Measurements from ENCODE around the gene PRR11. TPM values are rescaled to one million over a fixed set of nuclear protein-coding genes. Genes with fewer than 3 reads are reported as not detected.

Gene PRR11
- total RNA-seq, 2 donors from 2014 or later: 0.33 TPM; not detected in 1

GRCh38 chr17:59108400-59109102 is 47.0 kb upstream of the PRR11 start:
- intact Hi-C loops (cut with DNase I): no loop called here
- ATAC-seq (no peak), DNase-seq (no peak)
- TF ChIP-seq POLR2A (IDR thresholded peaks at IDR 0.05): no peak
- TF ChIP-seq CTCF (IDR thresholded peaks at IDR 0.05): no peak
- Histone ChIP-seq H3K36me3 (replicated peaks in 1 of 2; ENCODE audit: insufficient read depth in 1 of 2, low read depth in 2 of 2) (no peaks in the 10 kb centered on the region), H3K4me3 (no peak overlapping the region), H3K4me1 (peaks cover 25% of the 10 kb centered on the region), H3K9me3 (no peaks in the 10 kb centered on the region), H3K27ac (no peak overlapping the region), H3K27me3 (no peaks in the 10 kb centered on the region)
- 73 to 78% methylated on average over 7 of the region's 7 CpGs for WGBS, 2 donors

GRCh38 chr17:59110973-59111372 is 44.6 kb upstream of the PRR11 start:
- no peaks in the 10 kb centered on the region for H3K9me3 ChIP-seq
- no peak overlapping the region for H3K4me3 ChIP-seq
- ATAC-seq (no peak), DNase-seq (no peak)
- H3K36me3 ChIP-seq (replicated peaks in 1 of 2; ENCODE audit: insufficient read depth in 1 of 2, low read depth in 2 of 2): no peaks in the 10 kb centered on the region
- H3K27ac ChIP-seq: no peak overlapping the region
- H3K27me3 ChIP-seq: no peaks in the 10 kb centered on the region
- TF ChIP-seq CTCF (IDR thresholded peaks at IDR 0.05) (no peak), POLR2A (IDR thresholded peaks at IDR 0.05) (no peak)
- H3K4me1 ChIP-seq: peaks cover 12% of the 10 kb centered on the region
- intact Hi-C loops (cut with DNase I): no loop called here

GRCh38 chr17:59111539-59111938 is 44.0 kb upstream of the PRR11 start:
- H3K9me3 ChIP-seq: no peaks in the 10 kb centered on the region
- no peak overlapping the region for H3K4me3 ChIP-seq
- H3K27me3 ChIP-seq: no peaks in the 10 kb centered on the region
- ATAC-seq: no peak
- no peak for TF ChIP-seq POLR2A (IDR thresholded peaks at IDR 0.05)
- no peak for TF ChIP-seq CTCF (IDR thresholded peaks at IDR 0.05)
- intact Hi-C loops (cut with DNase I): no loop called here
- H3K36me3 ChIP-seq (replicated peaks in 1 of 2; ENCODE audit: insufficient read depth in 1 of 2, low read depth in 2 of 2): no peaks in the 10 kb centered on the region
- WGBS, 2 donors: 86 to 88% methylated on average over 3 of the region's 3 CpGs
- H3K27ac ChIP-seq: no peak overlapping the region
- peaks cover 11% of the 10 kb centered on the region for H3K4me1 ChIP-seq
- no peak for DNase-seq

DNA sequence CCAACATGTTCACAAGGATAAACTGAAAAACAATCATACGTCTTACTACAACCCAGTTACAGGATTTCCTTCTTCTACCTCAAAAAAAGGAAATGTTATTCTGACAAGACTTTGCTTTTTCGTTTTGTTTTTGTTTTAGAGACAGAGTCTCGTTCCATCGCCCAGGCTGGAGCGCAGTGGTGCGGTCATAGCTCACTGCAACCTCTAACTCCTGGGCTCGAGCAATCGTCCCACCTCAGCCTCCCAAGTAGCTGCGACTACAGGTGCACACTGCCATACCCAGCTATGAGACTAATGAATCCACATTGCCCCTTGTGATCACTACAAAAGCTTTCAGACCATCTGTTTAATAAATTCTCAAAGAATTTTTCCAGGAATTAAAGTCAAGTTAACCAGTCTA is 40.1 kb upstream of the PRR11 start:
- ATAC-seq: no peak
- 90% methylated on average over 9 of the region's 9 CpGs for WGBS, 2 donors
- no peak overlapping the region for H3K4me3 ChIP-seq
- H3K36me3 ChIP-seq (replicated peaks in 1 of 2; ENCODE audit: insufficient read depth in 1 of 2, low read depth in 2 of 2): no peaks in the 10 kb centered on the region
- H3K4me1 ChIP-seq: no peaks in the 10 kb centered on the region
- no peaks in the 10 kb centered on the region for H3K27me3 ChIP-seq
- DNase-seq: no peak
- H3K9me3 ChIP-seq: no peaks in the 10 kb centered on the region
- intact Hi-C loops (cut with DNase I): no loop called here
- no peak for TF ChIP-seq POLR2A (IDR thresholded peaks at IDR 0.05)
- no peak for TF ChIP-seq CTCF (IDR thresholded peaks at IDR 0.05)
- no peak overlapping the region for H3K27ac ChIP-seq

DNA sequence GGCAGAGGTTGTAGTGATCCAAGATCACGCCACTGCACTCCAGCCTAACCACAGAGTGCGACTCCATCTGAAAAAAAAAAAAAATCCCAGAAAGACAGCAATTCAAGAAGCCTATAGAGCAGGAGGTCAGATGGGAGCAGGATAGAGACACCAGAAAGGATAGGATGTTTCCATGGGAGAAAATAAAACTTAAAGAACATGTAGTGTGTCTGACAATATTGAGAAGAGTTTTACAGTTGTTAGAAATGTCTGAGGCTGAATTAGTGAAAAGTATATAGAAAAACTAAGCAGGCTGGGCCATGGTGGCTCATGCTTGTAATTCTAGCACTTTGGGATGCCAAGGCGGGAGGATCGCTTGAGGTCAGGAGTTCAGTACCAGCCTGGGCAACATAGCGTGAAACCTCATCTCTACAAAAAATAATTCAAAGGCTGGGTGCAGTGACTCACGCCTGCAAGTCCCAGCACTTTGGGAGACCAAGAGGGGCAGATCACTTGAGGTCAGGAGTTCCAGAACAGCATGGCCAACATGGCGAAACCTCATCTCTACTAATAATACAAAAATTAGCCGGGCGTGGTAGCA is 33.6 kb upstream of the PRR11 start:
- Histone ChIP-seq H3K36me3 (replicated peaks in 1 of 2; ENCODE audit: insufficient read depth in 1 of 2, low read depth in 2 of 2) (no peaks in the 10 kb centered on the region), H3K4me3 (no peak overlapping the region), H3K4me1 (no peaks in the 10 kb centered on the region), H3K9me3 (no peaks in the 10 kb centered on the region), H3K27ac (no peak overlapping the region), H3K27me3 (no peaks in the 10 kb centered on the region)
- ATAC-seq (no peak), DNase-seq (no peak)
- intact Hi-C loops (cut with DNase I): no loop called here
- TF ChIP-seq CTCF (IDR thresholded peaks at IDR 0.05) (no peak), POLR2A (IDR thresholded peaks at IDR 0.05) (no peak)
- WGBS, 2 donors: 93 to 98% methylated on average over 9 of the region's 9 CpGs

Measured in body of pancreas (tissue), 4 donors.